NCI-H1436 (cell line): ENCODE measurements around the gene PGGHG.

Experiments
- DNase-seq: peaks from one replicate; lab custom pipeline; 2025; lab: John Stamatoyannopoulos, UW

Gene PGGHG

DNA sequence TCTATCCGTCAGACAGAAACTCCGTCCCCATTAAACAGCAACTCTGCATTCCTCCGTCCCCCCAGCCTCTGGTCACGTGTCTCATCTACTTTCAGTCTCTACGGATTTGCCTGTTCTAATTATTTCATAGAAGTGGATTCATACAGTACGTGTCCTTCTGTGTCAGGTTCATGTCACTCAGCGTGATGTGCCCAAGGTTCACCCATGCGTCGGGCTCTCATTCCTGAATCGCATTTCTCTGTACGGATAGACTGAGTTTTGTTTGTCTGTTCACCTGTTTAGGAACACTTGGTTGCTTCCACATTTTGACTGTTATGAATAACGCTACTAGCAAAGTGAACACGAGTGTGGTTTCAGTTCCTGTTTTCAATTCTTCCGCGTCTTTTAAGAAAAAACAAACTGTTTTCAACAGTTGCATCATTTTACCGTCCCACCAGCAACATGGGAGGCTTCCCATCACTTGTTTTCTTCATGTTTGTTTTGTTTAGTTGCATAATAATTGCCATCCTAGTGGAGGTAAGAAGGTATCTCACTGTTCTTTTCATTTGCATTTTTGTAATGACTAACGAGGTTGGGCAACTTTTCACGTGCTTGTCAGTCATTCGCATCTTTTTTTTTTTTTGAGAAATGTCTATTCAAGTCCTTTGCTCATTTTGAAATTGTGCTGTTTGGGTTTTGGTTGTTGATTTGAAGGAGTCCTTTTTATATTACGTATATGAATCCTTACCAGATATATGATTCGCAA lies 19.6 kb upstream of the PGGHG start:
- DNase-seq, result no peak

DNA sequence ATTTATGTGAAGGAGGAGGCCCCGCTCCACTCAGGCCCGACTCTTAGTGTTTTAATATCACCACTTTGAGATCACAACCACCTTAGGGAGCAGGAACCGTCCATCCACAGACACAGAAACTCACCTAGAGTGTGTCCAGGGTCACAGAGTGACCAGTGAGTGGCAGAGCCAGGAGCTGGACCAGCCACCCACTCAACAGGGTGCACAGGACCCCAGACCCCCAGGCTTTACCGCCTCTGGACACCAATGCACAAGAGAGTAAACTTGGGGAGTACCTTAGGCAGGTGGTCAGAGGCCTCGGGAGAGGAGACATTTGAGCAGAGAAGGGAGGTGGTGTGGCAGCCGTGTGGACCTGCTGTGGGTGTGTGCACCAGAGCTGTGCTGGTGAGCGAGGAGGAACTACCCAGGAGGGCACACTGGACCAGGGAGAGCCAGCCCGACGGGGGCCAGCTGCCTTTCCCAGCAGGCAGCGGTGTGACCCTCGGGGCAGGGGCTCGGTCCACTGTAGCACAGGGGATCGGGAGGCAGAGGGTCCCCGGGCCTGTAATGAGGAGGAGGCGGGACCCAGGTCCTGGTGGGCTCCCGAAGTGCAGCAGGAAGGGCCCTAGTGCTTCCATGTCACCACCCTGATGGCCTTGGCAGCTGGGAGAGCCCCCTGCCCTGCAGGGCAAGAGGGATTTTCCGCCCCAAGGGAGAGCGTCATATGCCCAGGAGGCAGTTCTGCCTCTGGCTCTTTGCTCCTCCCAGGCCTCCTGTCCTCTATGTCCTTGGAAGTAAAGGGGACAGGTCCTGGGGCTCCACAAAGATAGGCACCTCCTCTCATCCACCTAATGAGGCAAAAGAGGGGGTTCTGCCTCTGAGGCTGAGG lies 18.2 kb upstream of the PGGHG start:
- no peak for DNase-seq

DNA sequence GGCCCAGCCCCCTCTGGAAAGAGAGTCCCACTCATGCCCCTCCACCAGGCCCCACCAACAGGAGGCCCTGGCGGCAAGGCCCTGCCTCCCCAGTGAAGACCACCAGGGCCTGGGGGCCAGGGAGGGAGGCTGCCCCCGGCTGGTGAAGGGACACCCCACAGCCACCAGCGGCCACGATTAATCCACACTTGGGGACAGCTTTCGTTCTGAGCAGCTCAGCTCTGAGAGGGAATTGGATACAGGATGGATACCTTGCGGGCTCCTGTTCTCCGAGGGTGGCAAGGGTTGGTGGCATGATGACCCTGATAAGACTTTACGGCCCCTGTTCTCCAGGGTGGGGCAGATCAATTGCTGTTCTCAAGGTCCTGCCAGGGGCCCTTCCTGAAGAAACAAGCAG lies 17.6 kb upstream of the PGGHG start:
- DNase-seq, result no peak

DNA sequence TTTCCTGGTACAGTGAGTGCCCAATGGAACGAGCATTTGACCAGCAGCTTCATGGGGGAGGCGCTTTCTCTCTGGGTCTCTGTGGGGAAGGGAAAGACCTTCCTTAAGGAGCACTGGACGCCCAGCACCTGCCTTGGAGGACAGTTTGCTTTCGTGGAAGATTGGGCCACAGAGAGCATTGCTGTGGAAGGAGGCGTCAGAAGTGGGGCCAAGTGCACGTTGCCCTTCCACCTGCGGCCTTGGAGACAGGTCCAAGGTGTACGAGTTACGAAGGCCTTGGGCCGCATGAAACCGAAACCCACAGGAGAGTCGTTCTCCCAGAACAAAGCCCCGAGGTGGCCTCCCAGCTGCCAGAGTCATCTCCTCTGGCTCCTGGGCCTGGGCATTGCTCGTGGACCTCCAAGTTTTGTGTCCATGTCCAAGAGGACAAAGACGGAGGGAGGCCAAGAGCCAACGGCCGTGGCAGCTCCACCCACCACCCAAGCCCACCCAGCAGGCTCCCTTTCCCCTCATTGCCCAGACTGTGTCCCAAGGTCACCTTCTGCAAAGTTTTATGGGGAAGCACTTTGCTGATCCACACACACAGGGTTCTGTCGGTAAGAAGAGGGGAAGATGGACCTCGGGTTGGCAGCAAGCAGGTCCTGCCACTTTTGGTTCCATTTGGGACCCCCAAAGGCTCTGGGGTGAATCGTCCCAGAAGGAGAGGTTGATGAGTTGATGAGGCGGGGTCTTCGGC lies 16.6 kb upstream of the PGGHG start:
- no peak for DNase-seq

DNA sequence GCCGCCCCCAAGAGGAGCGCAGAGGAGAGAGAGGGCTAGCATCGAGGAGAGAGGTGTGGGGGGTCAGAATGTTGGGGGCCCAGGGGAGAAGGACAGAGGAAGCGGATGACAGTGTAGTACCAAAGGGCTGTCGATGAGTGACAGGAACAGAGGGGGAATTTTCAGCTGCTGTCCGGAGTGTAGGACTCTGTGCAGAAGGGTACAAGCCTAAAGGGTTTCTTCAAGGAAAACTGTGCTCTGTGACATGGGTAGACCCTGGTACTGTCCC lies 16.1 kb upstream of the PGGHG start:
- DNase-seq, result no peak

DNA sequence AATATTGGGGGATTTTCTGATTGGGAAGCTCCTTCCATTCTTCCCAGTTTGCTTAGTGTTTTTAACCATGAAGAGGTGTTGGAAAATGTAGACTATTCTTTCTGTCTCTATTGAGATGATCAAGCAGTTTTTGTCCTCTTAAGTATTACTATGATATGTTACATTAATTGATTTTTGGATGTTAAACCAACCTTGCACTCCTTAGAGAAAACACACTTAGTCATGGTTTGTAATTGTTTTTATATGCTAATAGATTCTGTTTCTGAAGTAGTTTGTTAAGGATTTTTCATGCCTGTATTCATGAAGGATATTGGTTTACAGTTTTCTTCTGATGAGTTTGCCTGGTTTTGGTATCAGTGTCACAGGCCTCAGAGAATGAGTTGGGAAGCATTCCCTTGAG lies 12.7 kb upstream of the PGGHG start:
- no peak for DNase-seq

DNA sequence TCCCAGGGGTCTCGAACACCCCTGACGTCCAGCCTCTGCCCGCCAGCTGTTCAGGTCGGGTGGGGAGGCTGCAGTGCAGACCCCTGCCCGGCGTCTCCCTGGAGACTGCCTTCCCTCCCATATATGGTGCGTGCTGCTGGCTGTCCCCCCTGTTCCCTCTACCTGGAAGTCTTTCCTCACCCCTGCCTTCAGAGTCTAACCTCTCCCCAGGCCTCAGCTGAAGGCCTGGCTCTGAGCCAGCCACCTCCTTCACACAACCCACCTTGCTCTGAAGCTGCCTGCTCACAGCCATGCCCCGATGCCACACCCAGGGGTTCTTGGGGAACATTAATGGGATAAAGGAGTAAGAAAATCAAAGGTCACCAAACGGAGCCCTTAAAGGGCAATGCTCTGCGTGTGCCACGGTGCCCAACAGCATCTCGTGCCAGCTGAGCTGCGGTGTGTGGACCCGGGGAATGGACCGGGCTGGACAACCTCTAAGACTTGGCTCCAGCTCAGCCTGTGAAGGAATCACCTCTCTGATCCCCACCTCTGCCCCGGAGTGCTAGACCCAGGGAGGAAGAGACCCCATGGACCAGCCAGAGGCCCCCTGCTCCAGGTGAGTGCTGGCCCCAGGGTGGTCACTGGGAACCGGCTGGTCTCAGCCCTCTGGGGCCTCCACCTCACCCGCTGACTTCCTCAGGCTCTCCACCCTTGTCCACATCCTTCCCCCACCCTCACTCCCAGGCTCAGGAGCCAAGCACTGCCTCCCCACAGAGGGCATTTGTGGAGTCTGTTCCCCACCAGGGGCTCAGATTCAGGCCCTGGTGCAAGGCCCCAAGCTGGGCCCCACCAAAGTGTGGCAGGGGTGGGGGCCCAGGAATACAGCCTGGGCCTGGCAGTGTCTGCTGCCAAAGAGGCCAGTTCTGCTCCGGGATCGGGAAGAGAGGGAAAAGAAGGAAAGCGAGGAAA lies 10.7 kb upstream of the PGGHG start, which contains the start of gene NLRP6:
TSS of gene NLRP6 (plus strand) at position 407 of the 951 bp plus-strand sequence. CDS start at position 570, 163 bp downstream.
- no peak for DNase-seq

DNA sequence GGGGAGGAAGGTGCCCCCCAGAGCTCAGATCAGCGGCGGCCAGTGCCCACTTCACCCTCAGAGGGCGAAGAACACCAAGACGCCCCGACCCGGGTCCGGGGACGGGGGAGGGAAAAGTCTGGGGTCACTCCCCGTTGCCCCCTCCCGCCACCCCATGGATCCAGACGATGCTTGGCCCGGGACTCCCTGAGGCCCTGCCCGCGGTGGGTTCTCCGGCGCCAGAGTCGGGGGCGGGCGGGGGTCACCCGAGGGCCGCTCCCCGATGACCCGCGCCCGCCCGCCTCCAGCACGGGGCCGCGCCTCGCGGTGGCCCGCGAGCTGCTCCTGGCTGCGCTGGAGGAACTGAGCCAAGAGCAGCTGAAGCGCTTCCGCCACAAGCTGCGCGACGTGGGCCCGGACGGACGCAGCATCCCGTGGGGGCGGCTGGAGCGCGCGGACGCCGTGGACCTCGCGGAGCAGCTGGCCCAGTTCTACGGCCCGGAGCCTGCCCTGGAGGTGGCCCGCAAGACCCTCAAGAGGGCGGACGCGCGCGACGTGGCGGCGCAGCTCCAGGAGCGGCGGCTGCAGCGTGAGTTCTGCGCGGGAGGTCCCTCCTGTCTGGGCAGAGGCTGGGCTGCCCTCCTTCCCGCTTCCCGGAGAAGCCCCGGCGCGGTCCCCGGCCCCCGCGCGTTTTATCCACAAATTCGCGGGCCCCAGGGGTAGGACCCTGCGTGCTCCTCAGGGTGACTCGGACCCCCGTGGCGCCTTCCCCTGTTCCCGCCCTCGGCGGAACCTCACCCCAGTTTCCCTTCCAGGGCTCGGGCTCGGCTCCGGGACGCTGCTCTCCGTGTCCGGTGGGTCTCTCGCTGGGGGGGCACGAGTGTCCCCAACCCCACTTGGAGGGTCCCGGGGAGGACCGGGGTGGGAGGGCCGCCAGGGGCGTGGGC lies 9.6 kb upstream of the PGGHG start:
- no peak for DNase-seq

DNA sequence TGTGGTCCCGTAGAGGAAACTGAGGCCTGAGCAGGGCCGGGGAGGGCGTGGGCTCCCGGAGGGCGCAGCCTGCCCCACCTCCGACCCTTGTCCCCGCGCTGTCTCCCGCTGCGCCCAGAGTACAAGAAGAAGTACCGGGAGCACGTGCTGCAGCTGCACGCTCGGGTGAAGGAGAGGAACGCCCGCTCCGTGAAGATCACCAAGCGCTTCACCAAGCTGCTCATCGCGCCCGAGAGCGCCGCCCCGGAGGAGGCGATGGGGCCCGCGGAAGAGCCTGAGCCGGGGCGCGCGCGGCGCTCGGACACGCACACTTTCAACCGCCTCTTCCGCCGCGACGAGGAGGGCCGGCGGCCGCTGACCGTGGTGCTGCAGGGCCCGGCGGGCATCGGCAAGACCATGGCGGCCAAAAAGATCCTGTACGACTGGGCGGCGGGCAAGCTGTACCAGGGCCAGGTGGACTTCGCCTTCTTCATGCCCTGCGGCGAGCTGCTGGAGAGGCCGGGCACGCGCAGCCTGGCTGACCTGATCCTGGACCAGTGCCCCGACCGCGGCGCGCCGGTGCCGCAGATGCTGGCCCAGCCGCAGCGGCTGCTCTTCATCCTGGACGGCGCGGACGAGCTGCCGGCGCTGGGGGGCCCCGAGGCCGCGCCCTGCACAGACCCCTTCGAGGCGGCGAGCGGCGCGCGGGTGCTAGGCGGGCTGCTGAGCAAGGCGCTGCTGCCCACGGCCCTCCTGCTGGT lies 8.8 kb upstream of the PGGHG start:
- DNase-seq, result no peak

DNA sequence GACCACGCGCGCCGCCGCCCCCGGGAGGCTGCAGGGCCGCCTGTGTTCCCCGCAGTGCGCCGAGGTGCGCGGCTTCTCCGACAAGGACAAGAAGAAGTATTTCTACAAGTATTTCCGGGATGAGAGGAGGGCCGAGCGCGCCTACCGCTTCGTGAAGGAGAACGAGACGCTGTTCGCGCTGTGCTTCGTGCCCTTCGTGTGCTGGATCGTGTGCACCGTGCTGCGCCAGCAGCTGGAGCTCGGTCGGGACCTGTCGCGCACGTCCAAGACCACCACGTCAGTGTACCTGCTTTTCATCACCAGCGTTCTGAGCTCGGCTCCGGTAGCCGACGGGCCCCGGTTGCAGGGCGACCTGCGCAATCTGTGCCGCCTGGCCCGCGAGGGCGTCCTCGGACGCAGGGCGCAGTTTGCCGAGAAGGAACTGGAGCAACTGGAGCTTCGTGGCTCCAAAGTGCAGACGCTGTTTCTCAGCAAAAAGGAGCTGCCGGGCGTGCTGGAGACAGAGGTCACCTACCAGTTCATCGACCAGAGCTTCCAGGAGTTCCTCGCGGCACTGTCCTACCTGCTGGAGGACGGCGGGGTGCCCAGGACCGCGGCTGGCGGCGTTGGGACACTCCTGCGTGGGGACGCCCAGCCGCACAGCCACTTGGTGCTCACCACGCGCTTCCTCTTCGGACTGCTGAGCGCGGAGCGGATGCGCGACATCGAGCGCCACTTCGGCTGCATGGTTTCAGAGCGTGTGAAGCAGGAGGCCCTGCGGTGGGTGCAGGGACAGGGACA lies 8.0 kb upstream of the PGGHG start:
- DNase-seq, result no peak

DNA sequence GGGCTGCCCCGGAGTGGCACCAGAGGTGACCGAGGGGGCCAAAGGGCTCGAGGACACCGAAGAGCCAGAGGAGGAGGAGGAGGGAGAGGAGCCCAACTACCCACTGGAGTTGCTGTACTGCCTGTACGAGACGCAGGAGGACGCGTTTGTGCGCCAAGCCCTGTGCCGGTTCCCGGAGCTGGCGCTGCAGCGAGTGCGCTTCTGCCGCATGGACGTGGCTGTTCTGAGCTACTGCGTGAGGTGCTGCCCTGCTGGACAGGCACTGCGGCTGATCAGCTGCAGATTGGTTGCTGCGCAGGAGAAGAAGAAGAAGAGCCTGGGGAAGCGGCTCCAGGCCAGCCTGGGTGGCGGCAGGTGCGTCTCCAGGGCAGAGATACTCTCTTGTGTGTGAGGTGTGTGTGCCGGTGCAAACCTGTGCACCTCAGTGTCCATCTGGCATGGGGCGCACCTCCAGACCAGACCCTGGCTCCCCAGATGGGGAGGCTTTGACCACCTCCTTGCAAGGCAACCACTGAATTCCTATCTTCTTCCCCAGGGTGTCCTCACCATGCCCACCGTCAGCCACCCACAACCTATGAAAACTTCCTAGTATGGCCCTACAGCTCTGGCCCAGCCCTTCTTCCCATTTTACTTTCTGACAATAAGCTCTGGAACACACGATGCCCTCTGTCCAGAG lies 7.3 kb upstream of the PGGHG start:
- no peak for DNase-seq

DNA sequence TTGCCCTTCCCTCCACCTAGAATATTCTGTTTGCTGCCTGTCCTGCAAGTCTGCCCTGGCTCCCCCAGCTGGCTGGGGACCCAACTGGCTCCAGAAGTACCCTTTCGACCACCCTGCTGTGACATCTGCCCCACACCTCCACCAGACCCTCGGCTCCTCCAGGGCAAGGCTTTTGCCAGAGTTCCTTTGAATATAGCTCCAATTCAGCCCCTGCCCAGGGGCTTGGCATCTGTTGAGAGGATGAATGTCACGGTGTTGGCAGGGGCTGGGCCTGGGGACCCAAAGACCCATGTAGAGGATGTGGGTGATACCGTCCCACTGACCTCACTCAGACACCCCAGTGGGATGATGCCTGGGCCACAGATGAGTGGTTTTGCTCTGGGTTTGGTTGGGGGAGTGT lies 6.8 kb upstream of the PGGHG start:
- DNase-seq, result no peak

DNA sequence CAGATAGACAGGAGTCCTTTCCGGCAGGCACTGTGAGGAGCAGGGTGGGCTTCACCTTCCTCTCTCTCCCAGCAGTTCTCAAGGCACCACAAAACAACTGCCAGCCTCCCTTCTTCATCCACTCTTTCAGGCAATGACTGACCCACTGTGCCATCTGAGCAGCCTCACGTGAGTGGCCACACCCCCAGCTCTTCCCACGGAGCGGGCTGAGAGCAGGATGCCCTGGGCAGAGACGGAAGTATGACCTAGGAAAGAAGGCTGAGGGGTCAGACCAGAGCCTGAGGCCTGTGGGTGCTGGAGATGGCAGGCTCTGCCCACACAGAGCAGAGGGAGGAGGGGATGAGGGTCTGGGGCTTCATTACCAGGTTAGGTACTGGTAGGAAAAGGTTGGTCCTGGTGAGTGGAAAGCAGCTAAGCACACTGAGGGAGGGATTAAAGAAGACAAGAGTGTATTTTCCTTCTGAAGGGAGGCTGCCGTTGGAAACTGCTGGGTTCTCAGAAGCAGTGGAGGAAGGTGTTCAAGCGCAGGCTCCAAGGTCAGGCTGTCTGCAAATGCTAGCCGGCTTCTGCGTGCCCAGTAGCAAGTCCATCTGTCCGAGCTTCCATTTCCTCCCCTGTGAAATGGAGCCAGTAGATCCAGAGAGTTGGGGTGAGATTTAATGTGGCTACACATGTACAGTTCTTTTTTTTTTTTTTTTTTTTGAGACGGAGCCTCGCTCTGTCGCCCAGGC lies 6.1 kb upstream of the PGGHG start:
- no peak for DNase-seq

DNA sequence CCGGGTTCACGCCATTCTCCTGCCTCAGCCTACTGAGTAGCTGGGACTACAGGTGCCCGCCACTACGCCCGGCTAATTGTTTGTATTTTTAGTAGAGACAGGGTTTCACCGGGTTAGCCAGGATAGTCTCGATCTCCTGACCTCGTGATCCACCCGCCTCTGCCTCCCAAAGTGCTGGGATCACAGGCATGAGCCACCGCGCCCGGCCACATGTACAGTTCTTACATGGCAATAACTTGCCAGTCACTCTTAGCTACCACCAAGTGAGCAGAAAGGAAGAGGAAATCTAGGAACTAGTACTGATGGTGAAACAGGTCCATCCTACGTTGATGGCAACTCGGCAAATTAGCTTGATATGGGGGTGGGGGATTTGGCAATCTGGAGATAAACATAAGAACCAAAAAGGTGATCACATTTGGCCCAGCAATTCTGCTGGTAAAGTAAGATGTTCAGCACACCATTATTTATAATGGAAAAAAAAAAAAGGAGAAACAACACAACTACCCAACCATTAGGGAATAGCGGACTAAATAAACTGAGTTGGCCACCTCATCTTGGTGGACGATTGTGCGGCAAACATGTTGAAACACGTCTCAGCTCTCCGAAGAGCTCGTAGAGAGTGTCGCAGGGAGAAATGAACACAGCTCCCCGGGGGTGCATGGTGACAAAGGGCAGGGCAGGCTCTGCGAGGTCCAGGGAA lies 5.4 kb upstream of the PGGHG start:
- DNase-seq, result no peak

DNA sequence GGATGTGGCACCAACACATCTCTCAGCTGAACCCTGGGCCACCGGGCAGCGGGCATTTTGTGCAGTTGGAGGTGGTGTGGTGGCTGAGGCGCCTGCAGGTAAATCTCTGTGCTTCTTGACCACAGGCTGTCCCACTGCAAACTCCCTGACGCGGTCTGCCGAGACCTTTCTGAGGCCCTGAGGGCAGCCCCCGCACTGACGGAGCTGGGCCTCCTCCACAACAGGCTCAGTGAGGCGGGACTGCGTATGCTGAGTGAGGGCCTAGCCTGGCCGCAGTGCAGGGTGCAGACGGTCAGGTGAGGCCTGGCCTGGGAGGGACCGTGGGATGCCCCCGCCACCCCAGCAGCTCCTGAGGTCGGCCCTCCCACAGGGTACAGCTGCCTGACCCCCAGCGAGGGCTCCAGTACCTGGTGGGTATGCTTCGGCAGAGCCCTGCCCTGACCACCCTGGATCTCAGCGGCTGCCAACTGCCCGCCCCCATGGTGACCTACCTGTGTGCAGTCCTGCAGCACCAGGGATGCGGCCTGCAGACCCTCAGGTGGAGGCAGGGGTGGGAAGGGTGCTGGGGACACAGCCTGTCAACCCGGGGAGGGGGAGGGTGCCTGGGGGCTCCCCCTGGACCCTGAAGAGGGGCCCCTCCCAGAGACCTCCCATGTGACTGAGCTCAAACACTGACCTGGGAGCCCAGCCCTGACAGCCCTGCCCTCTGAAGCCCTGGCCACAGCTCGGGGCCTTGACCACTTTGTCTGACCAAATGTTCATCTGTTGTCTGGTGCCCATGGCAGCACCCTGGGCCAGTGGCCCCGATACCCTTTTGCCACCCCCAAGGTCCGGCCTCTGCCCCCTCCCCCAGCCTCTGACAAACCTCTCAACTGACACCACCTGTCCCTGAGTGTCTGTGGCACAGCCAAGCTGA lies 4.6 kb upstream of the PGGHG start:
- DNase-seq, result no peak
